ENCODE results near the gene RBBP5.

Gene RBBP5

GRCh38 chr1:205042911-205043806, 78.6 kb downstream of the RBBP5 start, which contains the start of gene CNTN2:
Gene CNTN2 (plus strand): TSS chr1:205043212. CDS start chr1:205053186, 9,974 bp downstream.
- no peak within 1 kb of the TSS for H3K4me3 ChIP-seq (ENCODE audit: low read length)
- no peak for DNase-seq (ENCODE audit: low read depth, low spot score)

DNA sequence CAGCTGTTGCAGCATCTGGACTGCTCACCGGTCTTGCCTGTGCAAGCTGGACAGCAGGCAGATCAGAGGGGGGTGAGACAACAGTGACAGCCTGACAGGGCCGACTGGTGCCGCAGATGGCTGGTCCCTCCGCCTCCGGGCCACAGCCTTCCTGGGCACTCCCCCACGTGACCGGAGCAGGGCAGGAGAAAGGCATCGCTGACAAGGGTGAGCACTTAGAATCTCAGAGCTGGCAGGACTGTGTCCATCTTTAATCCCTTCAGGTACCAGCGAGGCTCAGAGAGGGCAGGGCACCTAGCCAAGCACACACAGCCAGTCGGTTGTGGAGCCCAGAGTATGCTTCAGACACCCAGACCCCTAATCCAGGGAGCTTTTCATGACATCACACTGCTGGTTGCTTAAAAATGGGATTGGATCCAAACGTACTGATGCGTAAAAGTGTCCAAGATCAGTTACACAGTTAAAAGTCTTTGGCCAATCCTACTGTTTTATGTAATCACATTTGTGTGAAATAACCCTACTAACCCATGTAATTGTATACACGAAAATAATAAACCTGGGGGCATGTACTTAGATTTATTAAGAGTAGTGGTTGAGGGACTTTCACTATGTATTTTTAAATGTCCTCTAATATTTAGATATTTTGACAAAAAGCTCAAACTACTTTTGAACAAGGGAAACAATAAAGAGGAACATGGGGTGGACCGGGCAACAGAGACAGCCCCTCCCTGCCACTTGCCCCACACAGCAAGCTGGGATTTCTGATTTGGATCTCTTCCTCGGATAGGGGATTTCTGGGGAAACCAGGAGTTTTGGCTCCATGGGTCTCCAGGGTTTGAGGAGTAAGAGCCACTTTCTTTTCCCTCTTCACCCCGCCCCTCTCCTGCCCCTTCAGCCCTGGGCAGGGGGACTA, 79.5 kb downstream of the RBBP5 start:
- H3K4me3 ChIP-seq (ENCODE audit: low read length) = no peak overlapping the region
- no peak for DNase-seq (ENCODE audit: low read depth, low spot score)

GRCh38 chr1:205041001-205041715, 80.6 kb downstream of the RBBP5 start:
- H3K4me3 ChIP-seq (ENCODE audit: low read length) = no peak overlapping the region
- DNase-seq (ENCODE audit: low read depth, low spot score) = no peak

GRCh38 chr1:205038132-205038786, 83.5 kb downstream of the RBBP5 start:
- H3K4me3 ChIP-seq (ENCODE audit: low read length) = no peak overlapping the region
- no peak for DNase-seq (ENCODE audit: low read depth, low spot score)

- no peak for DNase-seq (ENCODE audit: low read depth, low spot score)
- H3K4me3 ChIP-seq (ENCODE audit: low read length) = no peak overlapping the region
Observed at GRCh38 chr1:205037539-205037938, 84.2 kb downstream of the RBBP5 start.
